Measurements from ENCODE around the gene CCDC59. TPM values are rescaled to one million over a fixed set of nuclear protein-coding genes. Genes with fewer than 3 reads are reported as not detected.

The CCDC59 gene
- total RNA-seq, 2 donors from 2014 or later = 51.9 to 65.4 TPM

DNA sequence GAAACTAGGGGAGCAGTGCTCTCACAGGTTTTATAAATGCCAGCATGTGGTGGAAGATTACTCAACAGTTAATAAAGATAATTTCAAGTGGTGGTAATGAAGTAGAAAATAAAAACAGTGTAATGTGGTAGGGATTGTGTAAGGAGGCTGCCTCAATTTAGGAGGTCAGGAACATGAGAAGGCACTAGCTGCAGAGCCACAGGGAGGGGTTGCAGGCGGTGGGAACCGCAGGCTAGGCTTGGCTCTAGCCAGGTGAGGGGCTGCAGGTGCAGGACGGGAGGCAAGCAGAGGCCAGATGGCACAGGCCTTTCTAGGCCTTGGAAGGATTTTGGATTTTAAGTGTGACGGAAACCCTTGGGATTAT, 910 bp upstream of the CCDC59 start:
- no peaks in the 10 kb centered on the region for H3K27me3 ChIP-seq (ENCODE audit: control insufficient read depth, insufficient read depth, low read length, poor library complexity, severe bottlenecking)
- no peaks in the 10 kb centered on the region for H3K27me3 Mint-ChIP-seq (ENCODE audit: insufficient read depth)
- H3K36me3 ChIP-seq (ENCODE audit: control insufficient read depth, insufficient read depth, low read length) = peaks cover 25% of the 10 kb centered on the region
- H3K27ac Mint-ChIP-seq = peak overlapping the region; percentile 100
- TF ChIP-seq, protein P1, sequence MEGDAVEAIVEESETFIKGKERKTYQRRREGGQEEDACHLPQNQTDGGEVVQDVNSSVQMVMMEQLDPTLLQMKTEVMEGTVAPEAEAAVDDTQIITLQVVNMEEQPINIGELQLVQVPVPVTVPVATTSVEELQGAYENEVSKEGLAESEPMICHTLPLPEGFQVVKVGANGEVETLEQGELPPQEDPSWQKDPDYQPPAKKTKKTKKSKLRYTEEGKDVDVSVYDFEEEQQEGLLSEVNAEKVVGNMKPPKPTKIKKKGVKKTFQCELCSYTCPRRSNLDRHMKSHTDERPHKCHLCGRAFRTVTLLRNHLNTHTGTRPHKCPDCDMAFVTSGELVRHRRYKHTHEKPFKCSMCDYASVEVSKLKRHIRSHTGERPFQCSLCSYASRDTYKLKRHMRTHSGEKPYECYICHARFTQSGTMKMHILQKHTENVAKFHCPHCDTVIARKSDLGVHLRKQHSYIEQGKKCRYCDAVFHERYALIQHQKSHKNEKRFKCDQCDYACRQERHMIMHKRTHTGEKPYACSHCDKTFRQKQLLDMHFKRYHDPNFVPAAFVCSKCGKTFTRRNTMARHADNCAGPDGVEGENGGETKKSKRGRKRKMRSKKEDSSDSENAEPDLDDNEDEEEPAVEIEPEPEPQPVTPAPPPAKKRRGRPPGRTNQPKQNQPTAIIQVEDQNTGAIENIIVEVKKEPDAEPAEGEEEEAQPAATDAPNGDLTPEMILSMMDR (conservative IDR thresholded peaks at IDR 0.05) = no peak
- peak; percentile 77 for DNase-seq
- peaks cover 39% of the 10 kb centered on the region for H3K36me3 Mint-ChIP-seq (ENCODE audit: low read depth)
- H3K4me1 ChIP-seq (ENCODE audit: control insufficient read depth, insufficient read depth, low read length) = no peaks in the 10 kb centered on the region
- peaks cover 30% of the 10 kb centered on the region for H3K4me1 Mint-ChIP-seq
- H3K27ac ChIP-seq (ENCODE audit: low read depth, low read length) = no peak overlapping the region
- H3K4me3 ChIP-seq (ENCODE audit: low read length) = peak overlapping the region; percentile 99
- H3K9me3 Mint-ChIP-seq = peaks cover 4% of the 10 kb centered on the region
- H3K9me3 ChIP-seq (ENCODE audit: control insufficient read depth, low read length) = no peaks in the 10 kb centered on the region
- 20 to 38% methylated on average over 2 to 4 of the region's 4 CpGs for WGBS, 2 experiments (ENCODE audit: insufficient coverage in 1 of 2, insufficient read length in 1 of 2)
- H3K4me3 Mint-ChIP-seq = peak overlapping the region; percentile 100
- H3K9ac ChIP-seq (ENCODE audit: extremely low read depth, low read length, poor library complexity, severe bottlenecking) = no peak overlapping the region

DNA sequence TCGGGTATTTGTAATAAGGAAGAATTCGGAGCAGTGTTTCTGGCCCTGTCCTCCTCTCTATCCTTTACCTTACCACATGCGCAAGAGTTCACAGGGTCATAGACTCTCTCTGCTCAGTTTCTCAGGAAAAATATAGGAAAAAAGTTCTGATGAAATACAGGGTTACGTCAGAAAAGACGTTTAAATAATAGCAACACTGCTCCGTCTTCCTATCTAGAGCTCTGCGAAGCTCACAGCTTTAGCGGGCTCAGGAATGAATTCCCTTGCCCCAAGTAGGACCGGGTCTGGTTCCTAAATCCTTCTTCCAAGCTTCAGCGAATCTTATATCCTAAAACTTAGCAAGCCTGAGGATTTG, 365 bp downstream of the CCDC59 start:
- DNase-seq = no peak
- H3K9me3 Mint-ChIP-seq = peaks cover 4% of the 10 kb centered on the region
- TF ChIP-seq, protein P1 (conservative IDR thresholded peaks at IDR 0.05) = no peak
- H3K4me1 Mint-ChIP-seq = peaks cover 17% of the 10 kb centered on the region
- 0% methylated on average over 6 to 8 of the region's 10 CpGs for WGBS, 2 experiments (ENCODE audit: insufficient coverage in 1 of 2, insufficient read length in 1 of 2)
- Histone ChIP-seq H3K9ac (ENCODE audit: extremely low read depth, low read length, poor library complexity, severe bottlenecking) (peak overlapping the region; percentile 99), H3K27ac (ENCODE audit: low read depth, low read length) (peak overlapping the region; percentile 73), H3K36me3 (ENCODE audit: control insufficient read depth, insufficient read depth, low read length) (peaks cover 38% of the 10 kb centered on the region), H3K4me1 (ENCODE audit: control insufficient read depth, insufficient read depth, low read length) (no peaks in the 10 kb centered on the region), H3K4me3 (ENCODE audit: low read length) (peak overlapping the region; percentile 99), H3K9me3 (ENCODE audit: control insufficient read depth, low read length) (no peaks in the 10 kb centered on the region), H3K27me3 (ENCODE audit: control insufficient read depth, insufficient read depth, low read length, poor library complexity, severe bottlenecking) (no peaks in the 10 kb centered on the region)
- peaks cover 51% of the 10 kb centered on the region for H3K36me3 Mint-ChIP-seq (ENCODE audit: low read depth)
- peak overlapping the region; percentile 100 for H3K27ac Mint-ChIP-seq
- H3K4me3 Mint-ChIP-seq = peak overlapping the region; percentile 100
- no peaks in the 10 kb centered on the region for H3K27me3 Mint-ChIP-seq (ENCODE audit: insufficient read depth)

- no peaks in the 10 kb centered on the region for H3K27me3 ChIP-seq (ENCODE audit: control insufficient read depth, insufficient read depth, low read length, poor library complexity, severe bottlenecking)
- peaks cover 42% of the 10 kb centered on the region for H3K36me3 ChIP-seq (ENCODE audit: control insufficient read depth, insufficient read depth, low read length)
- H3K4me3 ChIP-seq (ENCODE audit: low read length) = peak overlapping the region; percentile 99
- peaks cover 4% of the 10 kb centered on the region for H3K9me3 Mint-ChIP-seq
- H3K4me3 Mint-ChIP-seq = peak overlapping the region; percentile 100
- peak overlapping the region; percentile 100 for H3K27ac Mint-ChIP-seq
- H3K27me3 Mint-ChIP-seq (ENCODE audit: insufficient read depth) = no peaks in the 10 kb centered on the region
- no peak overlapping the region for H3K27ac ChIP-seq (ENCODE audit: low read depth, low read length)
- H3K36me3 Mint-ChIP-seq (ENCODE audit: low read depth) = peaks cover 51% of the 10 kb centered on the region
- DNase-seq = no peak
- no peaks in the 10 kb centered on the region for H3K4me1 ChIP-seq (ENCODE audit: control insufficient read depth, insufficient read depth, low read length)
- H3K9me3 ChIP-seq (ENCODE audit: control insufficient read depth, low read length) = no peaks in the 10 kb centered on the region
- 60% methylated on average over 4 of the region's 4 CpGs; no CpG with 5 or more reads in 1 of the 2 experiments for WGBS, 2 experiments (ENCODE audit: insufficient coverage in 1 of 2, insufficient read length in 1 of 2)
- TF ChIP-seq, protein P1 (conservative IDR thresholded peaks at IDR 0.05) = no peak
- H3K9ac ChIP-seq (ENCODE audit: extremely low read depth, low read length, poor library complexity, severe bottlenecking) = peak overlapping the region; percentile 99
- peaks cover 15% of the 10 kb centered on the region for H3K4me1 Mint-ChIP-seq
Observed at GRCh38 chr12:82357340-82357739, 847 bp downstream of the CCDC59 start.

Data from endodermal cell (in vitro differentiated cells).